ENCODE data around the gene CDK2AP2.
"Not testable (repeated sequence)": the region's sequence is repeated elsewhere in the genome, so short reads cannot be mapped to it uniquely, and the experiment has no call there.

Gene CDK2AP2

GRCh38 chr11:67465530-67465929, 42.4 kb downstream of the CDK2AP2 start:
- DNase-seq, result not testable (repeated sequence)

- no peak for DNase-seq
Measured at GRCh38 chr11:67465189-67465510, 42.8 kb downstream of the CDK2AP2 start.

- DNase-seq, result peak; percentile 96
Measured at GRCh38 chr11:67464411-67465188, 43.4 kb downstream of the CDK2AP2 start.

- no peak for DNase-seq
Measured at GRCh38 chr11:67463680-67464410, 44.1 kb downstream of the CDK2AP2 start.

- DNase-seq, result no peak
Measured at GRCh38 chr11:67463186-67463585, 44.8 kb downstream of the CDK2AP2 start.

GRCh38 chr11:67458266-67458665, 49.7 kb downstream of the CDK2AP2 start:
- no peak for DNase-seq

- DNase-seq, result no peak
Measured at GRCh38 chr11:67457453-67457852, 50.5 kb downstream of the CDK2AP2 start.
